GM23248 (cell line): ENCODE data around the gene CDC37. TPM values are rescaled to one million over a fixed set of nuclear protein-coding genes. Genes with fewer than 3 reads are reported as not detected.

Experiments
- DNase-seq: peaks from one replicate; pipeline ENCODE4 v3.0.0-alpha.2; 2015
- H2AFZ ChIP-seq: fragments of 200-600 bp; sonication (generic); 2 replicates; pipeline ENCODE4 v1.6.1; 2016; ENCODE audit warnings: antibody characterized with exemption
- H3F3A ChIP-seq: fragments of 200-600 bp; sonication (generic); 2 replicates; pipeline ENCODE4 v1.6.1; 2016; ENCODE audit warnings: mild to moderate bottlenecking, antibody characterized with exemption, mixed run types; ENCODE audit not compliant: insufficient read depth
- H3K27ac ChIP-seq: fragments of 200-600 bp; sonication (generic); 2 replicates; pipeline ENCODE4 v1.5.1; 2016; ENCODE audit warnings: mild to moderate bottlenecking
- H3K27me3 ChIP-seq: fragments of 200-600 bp; sonication (generic); replicated peaks from 2 replicates; pipeline ENCODE4 v1.6.1; 2016; ENCODE audit warnings: mild to moderate bottlenecking; ENCODE audit not compliant: insufficient read depth
- H3K36me3 ChIP-seq: fragments of 200-600 bp; sonication (generic); 2 replicates; pipeline ENCODE4 v1.6.1; 2016; ENCODE audit warnings: low read depth, mild to moderate bottlenecking
- H3K4me1 ChIP-seq: fragments of 200-600 bp; sonication (generic); 2 replicates; pipeline ENCODE4 v1.6.1; 2016; ENCODE audit warnings: mild to moderate bottlenecking; ENCODE audit not compliant: insufficient read depth
- H3K4me2 ChIP-seq: fragments of 200-600 bp; sonication (generic); one replicate; pipeline ENCODE4 v1.6.1; 2016; ENCODE audit warnings: mild to moderate bottlenecking; ENCODE audit not compliant: unreplicated experiment
- H3K4me3 ChIP-seq: fragments of 200-600 bp; sonication (generic); 2 replicates; pipeline ENCODE4 v1.5.1; 2016; ENCODE audit warnings: mild to moderate bottlenecking
- H3K79me2 ChIP-seq: fragments of 200-600 bp; sonication (generic); 2 replicates; pipeline ENCODE4 v1.6.1; 2016; ENCODE audit warnings: mild to moderate bottlenecking; ENCODE audit not compliant: insufficient read depth
- H3K9ac ChIP-seq: fragments of 200-600 bp; sonication (generic); 2 replicates; pipeline ENCODE4 v1.6.1; 2016; ENCODE audit warnings: mild to moderate bottlenecking
- H3K9me2 ChIP-seq: fragments of 200-600 bp; sonication (generic); 2 replicates; pipeline ENCODE4 v1.6.1; 2016; ENCODE audit warnings: mixed run types, mild to moderate bottlenecking, moderate library complexity; ENCODE audit not compliant: insufficient read depth
- H3K9me3 ChIP-seq: fragments of 200-600 bp; sonication (generic); one replicate; pipeline ENCODE4 v1.6.1; 2017; ENCODE audit warnings: low read depth
- H4K20me1 ChIP-seq: fragments of 200-600 bp; sonication (generic); 2 replicates; pipeline ENCODE4 v1.6.0; 2016; ENCODE audit not compliant: insufficient read depth
- EZH2 ChIP-seq: fragments of 200-600 bp; sonication (generic); IDR thresholded peaks from 2 replicates; pipeline ENCODE4 v1.6.1; 2018; ENCODE audit warnings: antibody characterized with exemption, mild to moderate bottlenecking; ENCODE audit not compliant: insufficient read depth, poor library complexity, severe bottlenecking
- EZH2phosphoT487 ChIP-seq: fragments of 200-600 bp; sonication (generic); IDR thresholded peaks from 2 replicates; pipeline ENCODE4 v1.6.1; 2018; ENCODE audit warnings: antibody characterized with exemption, moderate library complexity, mild to moderate bottlenecking, low read depth; ENCODE audit not compliant: insufficient read depth
- WGBS, 2 experiments: methylation state at CpG; one replicate each; pipeline ENCODE4 v1.1.6; 2015 to 2017; ENCODE audit warnings: low lambda C conversion rate in 2 of 2, low coverage in 1 of 2; ENCODE audit errors: missing lambda C conversion rate in 2 of 2; 5-methylcytosine and 5-hydroxymethylcytosine counted together
- in situ Hi-C: fragments of 300-500 bp; cut with MboI; formaldehyde crosslinking; loops from 2 replicates; pipeline ENCODE4 v1.15.0; 2020
- polyA plus RNA-seq: library from polyadenylated mRNA; unstranded; fragments of >200 nt; fragmentation: Nextera tagmentation; extraction: Ambion mirVana; gene quantifications from 2 replicates; pipeline ENCODE4 v1.2.1, GENCODE V29; 2016
- total RNA-seq: library from RNA; depleted of rRNA; stranded (reverse); fragments of >200 nt; shearing (Covaris generic); gene quantifications from 2 replicates; pipeline ENCODE4 v1.2.3, GENCODE V29; 2014

CDC37 gene
- total and polyA plus RNA-seq, 2 experiments from 2014 or later, result 291 to 301 TPM

DNA sequence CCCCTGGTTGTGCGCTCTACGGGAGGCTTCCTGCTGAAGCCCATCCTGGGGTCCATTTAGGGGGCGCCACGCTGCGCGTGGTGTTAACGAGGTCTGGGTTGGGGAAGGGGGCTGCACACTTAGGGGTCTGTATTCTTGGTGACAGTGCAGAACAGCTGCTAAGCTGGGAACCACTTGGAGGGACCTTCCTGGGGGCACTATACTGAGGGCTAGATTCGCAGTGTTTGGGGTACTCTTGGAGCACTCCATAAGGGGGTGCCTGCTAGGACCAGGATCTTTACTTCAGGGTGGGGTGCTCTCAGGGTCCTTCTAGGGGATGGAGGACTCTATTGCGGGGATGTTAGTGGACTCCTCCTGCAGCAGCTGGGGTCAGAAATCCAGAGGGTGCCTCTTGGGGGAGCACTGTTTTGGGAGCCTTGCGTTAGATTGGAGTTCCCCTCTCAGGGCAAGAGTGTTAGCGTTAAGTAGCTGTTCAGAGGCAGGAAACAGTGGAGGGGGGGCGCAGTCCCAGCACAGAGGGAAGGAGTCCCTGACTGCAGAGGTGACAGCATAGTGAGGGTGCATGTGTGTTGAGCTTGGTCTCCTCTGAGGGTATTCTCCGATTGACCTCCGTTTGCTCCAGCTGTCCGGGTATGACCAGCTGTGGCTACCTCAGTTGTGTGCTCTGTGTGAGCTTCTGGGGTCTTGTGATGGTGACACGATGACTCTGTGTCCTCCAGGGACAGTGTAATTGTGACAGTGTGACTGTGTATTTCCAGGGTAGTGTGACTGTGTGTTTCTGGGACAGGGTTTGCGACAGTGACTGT is 18.1 kb upstream of the CDC37 start:
- peak overlapping the region; percentile 59; the same call in 1 of the 2 replicates for H3K4me3 ChIP-seq
- peaks cover 23% of the 10 kb centered on the region for H3K27me3 ChIP-seq
- no peaks in the 10 kb centered on the region for H3K36me3 ChIP-seq
- H3K4me2 ChIP-seq, result peak overlapping the region; percentile 55
- DNase-seq, result no peak
- no peaks in the 10 kb centered on the region for H4K20me1 ChIP-seq
- H3K9ac ChIP-seq, result no peak overlapping the region
- peaks cover 7% of the 10 kb centered on the region; the same call in 1 of the 2 replicates for H3K4me1 ChIP-seq
- H2AFZ ChIP-seq, result no peak overlapping the region; the same call in 1 of the 2 replicates
- H3K79me2 ChIP-seq, result no peaks in the 10 kb centered on the region
- H3K27ac ChIP-seq, result no peak overlapping the region
- H3K9me2 ChIP-seq, result no peaks in the 10 kb centered on the region
- WGBS, 2 experiments, result 20 to 26% methylated on average over 17 of the region's 17 CpGs
- H3F3A ChIP-seq, result peaks cover 13% of the 10 kb centered on the region; the same call in 1 of the 2 replicates
- TF ChIP-seq EZH2phosphoT487 (no peak), EZH2 (no peak)
- no peaks in the 10 kb centered on the region for H3K9me3 ChIP-seq
- in situ Hi-C loops, result no loop called here

DNA sequence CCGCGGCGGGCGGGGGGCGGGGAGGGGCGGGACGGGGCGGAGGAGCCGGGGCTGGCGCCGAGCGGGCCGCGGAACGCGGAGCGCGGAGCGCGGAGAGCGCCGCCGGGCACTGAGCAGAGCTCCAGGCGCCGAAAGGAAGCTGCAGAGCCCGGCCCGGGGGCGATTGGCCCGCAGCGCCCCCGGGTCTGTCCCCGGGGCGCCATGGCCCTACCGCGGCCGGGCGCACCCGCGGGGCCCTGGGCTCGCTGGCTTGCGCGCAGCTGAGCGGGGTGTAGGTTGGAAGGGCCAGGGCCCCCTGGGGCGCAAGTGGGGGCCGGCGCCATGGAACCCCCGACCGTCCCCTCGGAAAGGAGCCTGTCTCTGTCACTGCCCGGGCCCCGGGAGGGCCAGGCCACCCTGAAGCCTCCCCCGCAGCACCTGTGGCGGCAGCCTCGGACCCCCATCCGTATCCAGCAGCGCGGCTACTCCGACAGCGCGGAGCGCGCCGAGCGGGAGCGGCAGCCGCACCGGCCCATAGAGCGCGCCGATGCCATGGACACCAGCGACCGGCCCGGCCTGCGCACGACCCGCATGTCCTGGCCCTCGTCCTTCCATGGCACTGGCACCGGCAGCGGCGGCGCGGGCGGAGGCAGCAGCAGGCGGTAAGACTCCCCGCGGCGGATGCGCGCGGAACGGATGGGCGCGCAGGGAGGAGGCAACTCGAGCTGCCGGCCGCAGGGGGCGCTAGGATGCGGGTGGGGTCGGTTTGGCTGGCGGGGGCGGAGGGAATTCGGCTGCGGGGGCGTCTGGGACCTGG is 17.3 kb upstream of the CDC37 start, which contains the start of gene PDE4A:
Gene PDE4A (plus strand): TSS at position 95 of the 796 bp plus-strand sequence. CDS start 227 bp downstream, at position 322.
- TF ChIP-seq EZH2phosphoT487 (no peak), EZH2 (no peak)
- H3K27me3 ChIP-seq, result peaks cover 23% of the 10 kb centered on the region
- in situ Hi-C loops, result no loop called here
- no peaks in the 10 kb centered on the region for H3K9me3 ChIP-seq
- peaks cover 7% of the 10 kb centered on the region; the same call in 1 of the 2 replicates for H3K4me1 ChIP-seq
- H3K36me3 ChIP-seq, result no peaks in the 10 kb centered on the region
- no peaks in the 10 kb centered on the region for H3K9me2 ChIP-seq
- peak within 1 kb of the TSS; percentile 61 for H3K4me3 ChIP-seq
- H4K20me1 ChIP-seq, result no peaks in the 10 kb centered on the region
- H3K27ac ChIP-seq, result no peak within 1 kb of the TSS
- H3F3A ChIP-seq, result peaks cover 18% of the 10 kb centered on the region; the same call in 1 of the 2 replicates
- H2AFZ ChIP-seq, result peak within 1 kb of the TSS; percentile 44
- peak within 1 kb of the TSS; percentile 73 for H3K4me2 ChIP-seq
- peak within 1 kb of the TSS; percentile 31; the same call in 1 of the 2 replicates for H3K9ac ChIP-seq
- H3K79me2 ChIP-seq, result no peaks in the 10 kb centered on the region
- WGBS, 2 experiments, result 3 to 4% methylated on average over 38 to 58 of the region's 104 CpGs
- peak; percentile 68 for DNase-seq

DNA sequence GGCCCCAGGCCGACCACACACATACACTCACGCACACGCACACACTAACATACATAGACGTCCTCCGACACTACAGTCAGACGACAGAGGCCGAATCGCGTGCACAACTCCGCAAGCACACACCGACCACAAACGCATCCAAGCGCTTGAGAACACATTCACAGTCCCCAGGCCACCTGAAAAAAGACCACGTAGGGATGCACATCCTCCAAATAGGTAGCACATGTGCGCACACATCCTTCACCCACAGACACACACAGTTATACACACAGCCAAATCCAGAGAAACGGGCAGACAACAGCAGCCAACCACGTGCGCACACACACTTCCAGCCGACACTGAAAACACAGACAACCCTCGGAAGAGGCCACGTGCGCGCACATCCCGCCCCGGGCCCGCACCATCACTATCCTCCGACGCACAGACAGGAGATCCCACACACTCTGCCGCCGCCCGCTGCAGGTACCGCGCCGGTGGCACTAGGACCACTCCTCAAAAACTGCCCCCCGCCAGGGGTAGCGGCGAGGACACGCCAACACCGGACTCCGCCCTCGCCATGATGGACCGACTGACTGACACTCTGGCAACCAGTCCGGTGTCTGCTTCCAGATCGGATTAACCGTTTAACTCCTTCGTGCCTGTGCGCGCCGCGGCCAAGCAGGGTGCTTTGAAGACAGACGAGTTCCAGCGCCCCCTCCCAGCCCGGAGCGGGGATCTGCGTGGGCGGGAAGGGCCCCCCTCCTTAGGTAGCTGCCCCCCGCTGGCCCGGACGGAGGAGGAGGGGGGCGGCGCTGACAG is 16.5 kb upstream of the CDC37 start:
- Histone ChIP-seq H3K27me3 (peaks cover 23% of the 10 kb centered on the region), H3K27ac (no peak overlapping the region), H4K20me1 (no peaks in the 10 kb centered on the region), H3K4me2 (peak overlapping the region; percentile 73), H3K36me3 (no peaks in the 10 kb centered on the region), H3K4me3 (peak overlapping the region; percentile 61), H3K4me1 (peaks cover 7% of the 10 kb centered on the region; the same call in 1 of the 2 replicates), H3K9ac (peak overlapping the region; percentile 31; the same call in 1 of the 2 replicates), H3K9me3 (no peaks in the 10 kb centered on the region), H3K79me2 (no peaks in the 10 kb centered on the region), H3F3A (peaks cover 18% of the 10 kb centered on the region; the same call in 1 of the 2 replicates), H3K9me2 (no peaks in the 10 kb centered on the region), H2AFZ (peak overlapping the region; percentile 37)
- 0 to 1% methylated on average over 43 to 55 of the region's 61 CpGs for WGBS, 2 experiments
- in situ Hi-C loops, result no loop called here
- DNase-seq, result peak; percentile 71
- no peak for TF ChIP-seq EZH2phosphoT487
- no peak for TF ChIP-seq EZH2
